ENCODE results near the gene GRPEL1. TPM values are rescaled to one million over a fixed set of nuclear protein-coding genes. Genes with fewer than 3 reads are reported as not detected.
A peak's percentile ranks its signal among the peaks of the same experiment; 100 is the strongest.

Gene GRPEL1
- polyA plus RNA-seq, 1 of the 3 experiments (the other 2 are of a cell fraction): 29.8 TPM

DNA sequence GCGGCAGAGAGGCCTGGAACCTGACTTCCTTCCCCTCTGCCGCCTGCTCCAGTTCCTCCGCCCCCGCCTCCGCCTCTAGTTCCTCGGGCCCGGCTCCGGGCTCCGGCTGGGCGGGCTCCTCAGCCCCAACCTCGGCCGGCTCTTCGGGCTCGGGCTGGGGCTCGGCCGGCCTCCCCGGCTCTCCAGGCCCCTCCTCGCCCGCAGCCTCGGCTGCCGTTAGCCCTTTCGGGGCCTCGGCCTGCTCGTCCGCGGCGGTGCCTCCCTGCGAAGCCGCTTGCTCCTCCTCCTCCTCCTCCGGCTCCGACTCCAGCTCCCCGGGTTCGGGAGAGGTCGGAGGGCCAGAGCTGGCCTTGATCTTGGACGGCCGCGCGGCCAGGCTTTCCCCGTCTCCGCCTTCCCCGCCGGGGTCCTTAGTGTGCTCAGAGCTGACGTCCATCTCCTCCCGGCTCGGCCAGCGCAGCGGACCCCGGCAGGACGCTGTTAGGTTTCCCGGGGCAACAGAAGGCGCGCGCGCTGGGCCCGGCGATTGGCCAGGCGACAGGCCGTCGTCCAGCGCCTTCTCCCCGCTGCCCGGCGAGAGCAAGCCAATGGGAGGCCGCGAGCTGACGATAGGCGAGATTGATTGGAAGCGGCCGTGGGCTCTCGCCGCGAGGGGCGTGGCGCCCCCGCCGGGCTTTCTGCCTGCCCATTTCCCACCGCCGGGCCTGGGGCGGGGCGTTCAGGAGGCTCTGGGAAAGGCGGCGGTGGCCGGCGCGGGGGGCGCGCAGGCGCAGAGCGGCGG is 25.2 kb downstream of the GRPEL1 start (continued):
- TF ChIP-seq, protein P1, sequence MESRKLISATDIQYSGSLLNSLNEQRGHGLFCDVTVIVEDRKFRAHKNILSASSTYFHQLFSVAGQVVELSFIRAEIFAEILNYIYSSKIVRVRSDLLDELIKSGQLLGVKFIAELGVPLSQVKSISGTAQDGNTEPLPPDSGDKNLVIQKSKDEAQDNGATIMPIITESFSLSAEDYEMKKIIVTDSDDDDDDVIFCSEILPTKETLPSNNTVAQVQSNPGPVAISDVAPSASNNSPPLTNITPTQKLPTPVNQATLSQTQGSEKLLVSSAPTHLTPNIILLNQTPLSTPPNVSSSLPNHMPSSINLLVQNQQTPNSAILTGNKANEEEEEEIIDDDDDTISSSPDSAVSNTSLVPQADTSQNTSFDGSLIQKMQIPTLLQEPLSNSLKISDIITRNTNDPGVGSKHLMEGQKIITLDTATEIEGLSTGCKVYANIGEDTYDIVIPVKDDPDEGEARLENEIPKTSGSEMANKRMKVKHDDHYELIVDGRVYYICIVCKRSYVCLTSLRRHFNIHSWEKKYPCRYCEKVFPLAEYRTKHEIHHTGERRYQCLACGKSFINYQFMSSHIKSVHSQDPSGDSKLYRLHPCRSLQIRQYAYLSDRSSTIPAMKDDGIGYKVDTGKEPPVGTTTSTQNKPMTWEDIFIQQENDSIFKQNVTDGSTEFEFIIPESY (IDR thresholded peaks at IDR 0.05; ENCODE audit: borderline replicate concordance, low read depth): no peak
- peak; percentile 23; the same call in 1 of the 2 replicates for TF ChIP-seq SMC3 (IDR thresholded peaks at IDR 0.05; ENCODE audit: low read depth, low read length)
- TF ChIP-seq CHD2 (IDR thresholded peaks at IDR 0.05; ENCODE audit: low read length, partially characterized antibody): peak; percentile 46
- no peak for TF ChIP-seq TCF12 (IDR thresholded peaks at IDR 0.05)
- peak; percentile 95 for TF ChIP-seq SIN3A (IDR thresholded peaks at IDR 0.05; ENCODE audit: borderline replicate concordance, low read depth, low read length)
- peak; percentile 88 for TF ChIP-seq RFX5 (IDR thresholded peaks at IDR 0.05; ENCODE audit: low read length)
- TF ChIP-seq USF1 (IDR thresholded peaks at IDR 0.05; ENCODE audit: borderline replicate concordance, low read depth): no peak
- TF ChIP-seq REST (IDR thresholded peaks at IDR 0.05; ENCODE audit: low read depth, low read length): no peak
- 0 out of 2 replicates have a peak, but pooled peaks have one; percentile 19 for TF ChIP-seq ELF1 (IDR thresholded peaks at IDR 0.05)
- TF ChIP-seq, protein P2, sequence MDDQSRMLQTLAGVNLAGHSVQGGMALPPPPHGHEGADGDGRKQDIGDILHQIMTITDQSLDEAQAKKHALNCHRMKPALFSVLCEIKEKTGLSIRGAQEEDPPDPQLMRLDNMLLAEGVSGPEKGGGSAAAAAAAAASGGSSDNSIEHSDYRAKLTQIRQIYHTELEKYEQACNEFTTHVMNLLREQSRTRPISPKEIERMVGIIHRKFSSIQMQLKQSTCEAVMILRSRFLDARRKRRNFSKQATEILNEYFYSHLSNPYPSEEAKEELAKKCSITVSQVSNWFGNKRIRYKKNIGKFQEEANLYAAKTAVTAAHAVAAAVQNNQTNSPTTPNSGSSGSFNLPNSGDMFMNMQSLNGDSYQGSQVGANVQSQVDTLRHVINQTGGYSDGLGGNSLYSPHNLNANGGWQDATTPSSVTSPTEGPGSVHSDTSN (IDR thresholded peaks at IDR 0.05): 0 out of 2 replicates have a peak, but pooled peaks have one; percentile 42
- no peak for TF ChIP-seq MEF2A (IDR thresholded peaks at IDR 0.05; ENCODE audit: borderline replicate concordance, low read depth)
- TF ChIP-seq RCOR1 (IDR thresholded peaks at IDR 0.05; ENCODE audit: low read length): no peak
- no peak for TF ChIP-seq GATA2 (CRISPR knock-in tag; IDR thresholded peaks at IDR 0.05)
- TF ChIP-seq FOSL2 (IDR thresholded peaks at IDR 0.05; ENCODE audit: borderline replicate concordance, low read depth): no peak
- TF ChIP-seq MXI1 (IDR thresholded peaks at IDR 0.05; ENCODE audit: low read depth, low read length): peak; percentile 93
- no peak for TF ChIP-seq NFIC (IDR thresholded peaks at IDR 0.05; ENCODE audit: borderline replicate concordance)
- TF ChIP-seq TAF1 (IDR thresholded peaks at IDR 0.05; ENCODE audit: borderline replicate concordance, low read depth, low read length): peak; percentile 42; the same call in 1 of the 2 replicates

Data from SK-N-SH (cell line).